PFSK-1 (cell line): ENCODE data around the gene ADAMTS17.

Source experiments
- POLR2AphosphoS5 ChIP-seq: IDR thresholded peaks from 2 replicates; pipeline ENCODE4 v1.6.1; 2012; ENCODE audit warnings: low read depth, mild to moderate bottlenecking, control low read depth, low read length, moderate library complexity
- REST ChIP-seq, 2 experiments: IDR thresholded peaks; 2 replicates each; pipeline versions ENCODE4 v1.6.1 to v1.8.0; 2011 to 2012; ENCODE audit warnings: low read depth in 2 of 2, low read length in 2 of 2, control low read depth in 1 of 2, inconsistent platforms in 1 of 2, mild to moderate bottlenecking in 1 of 2, moderate library complexity in 1 of 2; ENCODE audit not compliant: insufficient read depth in 1 of 2
- SIN3A ChIP-seq: IDR thresholded peaks from 2 replicates; pipeline ENCODE4 v1.6.1; 2012; ENCODE audit warnings: mild to moderate bottlenecking, low read length, moderate library complexity, borderline replicate concordance; ENCODE audit not compliant: insufficient read depth
- TAF1 ChIP-seq: IDR thresholded peaks from 2 replicates; pipeline ENCODE4 v1.6.1; 2012; ENCODE audit warnings: low read length, control low read depth, borderline replicate concordance; ENCODE audit not compliant: insufficient read depth

DNA sequence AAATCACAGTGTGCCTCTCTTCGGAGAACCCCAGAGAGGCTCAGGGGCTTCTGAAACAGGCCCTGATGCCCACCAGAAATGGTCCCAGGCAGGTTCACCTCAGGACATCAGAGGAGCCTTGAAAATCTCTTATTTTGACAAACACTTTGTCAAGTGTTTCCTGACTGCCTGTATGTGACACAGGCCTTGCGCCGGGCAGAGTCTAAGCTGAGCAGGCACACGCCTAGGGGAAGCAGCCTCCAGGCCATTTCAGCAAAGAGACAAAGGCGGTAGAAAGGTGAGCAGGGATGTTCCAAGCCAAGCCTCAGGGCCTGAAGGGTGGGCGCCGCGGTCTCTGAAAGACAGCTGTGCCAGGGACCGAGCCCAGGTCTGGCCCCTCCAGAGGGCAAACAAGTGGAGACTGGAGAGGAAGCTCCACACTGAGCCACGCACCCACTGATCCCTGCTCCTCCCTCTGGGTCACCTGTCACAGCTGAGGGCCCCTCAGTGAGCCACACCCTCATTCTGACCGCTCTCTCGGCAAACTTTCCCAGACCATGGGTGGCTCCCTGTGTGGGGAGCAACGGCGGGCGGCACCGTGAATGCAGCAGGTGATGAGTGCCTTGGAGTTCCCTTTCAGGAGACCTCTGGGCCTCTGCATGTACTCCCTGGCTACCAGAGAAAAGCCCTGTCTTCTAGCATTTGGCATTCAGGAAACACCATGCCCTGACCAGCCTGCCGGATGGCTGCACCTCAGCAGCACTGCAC lies 136.1 kb downstream of the ADAMTS17 start:
- TF ChIP-seq REST (IDR thresholded peaks at IDR 0.05; ENCODE audit: insufficient read depth in 1 of 2, low read depth in 2 of 2, low read length in 2 of 2) = no peak
- no peak for TF ChIP-seq TAF1
- no peak for TF ChIP-seq POLR2AphosphoS5
- TF ChIP-seq SIN3A = no peak
